Testis (tissue), 3 donors: Measurements from ENCODE around the gene FES. TPM values are rescaled to one million over a fixed set of nuclear protein-coding genes. Genes with fewer than 3 reads are reported as not detected.
"Not testable (repeated sequence)": the region's sequence is repeated elsewhere in the genome, so short reads cannot be mapped to it uniquely, and the experiment has no call there.

ENCODE experiments used
- DNase-seq: peaks from one replicate; pipeline ENCODE4 v3.0.0-alpha.2; 2019
- H3K27ac ChIP-seq, 2 donors: fragments of 200-600 bp; sonication (generic); one replicate each; pipeline ENCODE4 v1.5.1; 2019
- H3K27me3 ChIP-seq: fragments of 200-600 bp; sonication (generic); one replicate; pipeline ENCODE4 v1.5.1; 2019
- H3K36me3 ChIP-seq: fragments of 200-600 bp; sonication (generic); one replicate; pipeline ENCODE4 v1.5.1; 2017; ENCODE audit warnings: low read depth; ENCODE audit errors: missing control alignments
- H3K4me1 ChIP-seq: fragments of 200-600 bp; sonication (generic); one replicate; pipeline ENCODE4 v1.5.1; 2019
- H3K4me3 ChIP-seq, 2 donors: fragments of 200-600 bp; sonication (generic); one replicate each; pipeline ENCODE4 v1.5.1; 2017 to 2019
- H3K9me3 ChIP-seq: fragments of 200-600 bp; sonication (generic); one replicate; pipeline ENCODE4 v1.5.1; 2017
- POLR2A ChIP-seq: fragments of 450-650 bp; IDR thresholded peaks from one replicate; pipeline ENCODE4 v1.6.1; 2017; ENCODE audit warnings: antibody characterized with exemption, mild to moderate bottlenecking, moderate library complexity
- WGBS, 2 donors: methylation state at CpG; one replicate each; pipeline ENCODE4 v1.1.5; 2018; 5-methylcytosine and 5-hydroxymethylcytosine counted together
- intact Hi-C: fragments of 100-400 bp; cut with DNase I; formaldehyde crosslinking; loops from one replicate; pipeline ENCODE4 v1.15.1; 2023; ENCODE audit warnings: low total_unique reads
- polyA plus RNA-seq: library from polyadenylated mRNA; stranded (reverse); fragments of 350-450 nt; fragmentation: Illumina TruSeq; extraction: RNeasy Lipid Tissue Mini Kit (QIAGEN cat#74804); gene quantifications from one replicate; pipeline ENCODE4 v1.2.3, GENCODE V29; 2014; ENCODE audit warnings: low read depth, low replicate concordance; ENCODE audit not compliant: insufficient read depth
- total RNA-seq, 2 donors: library from RNA; depleted of rRNA; stranded (reverse); fragments of >200 nt; gene quantifications; one replicate each; pipeline ENCODE4 v1.2.3, GENCODE V29; 2016
- TF ChIP-seq, protein P1 (sequence below), 3 experiments: fragments of 450-650 bp in 2 of 3; fragments of 200-600 bp in 1 of 3; sonication (generic) in 1 of 3; IDR thresholded peaks; one replicate each; pipeline ENCODE4 v1.5.1; 2016 to 2019; ENCODE audit warnings: antibody characterized with exemption in 3 of 3, mild to moderate bottlenecking in 2 of 3, moderate library complexity in 1 of 3

Gene FES
- total and polyA plus RNA-seq, 3 donors from 2014 or later, result 14.4 to 23.1 (median 18.6) TPM

DNA sequence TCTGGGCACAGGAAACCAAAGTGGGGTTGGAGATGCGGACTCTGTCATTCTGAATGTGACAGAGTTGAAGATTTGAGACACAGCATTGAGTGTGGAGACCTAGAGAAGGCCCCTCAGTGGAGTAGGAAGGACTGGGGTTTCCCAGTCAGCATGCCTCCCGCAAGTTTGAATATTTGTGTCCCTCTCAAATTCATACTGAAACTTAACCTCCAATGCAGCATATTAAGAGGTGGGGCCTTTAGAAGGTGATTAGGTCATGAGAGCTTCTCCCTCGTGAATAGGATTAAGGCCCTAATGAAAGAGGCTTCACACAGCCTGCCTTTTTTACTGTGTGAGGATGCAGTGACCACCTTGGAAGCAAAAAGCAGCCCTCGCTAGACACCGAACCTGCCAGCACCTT lies 40.1 kb downstream of the FES start:
- Histone ChIP-seq H3K4me1 (no peaks in the 10 kb centered on the region), H3K36me3 (no peaks in the 10 kb centered on the region), H3K4me3 (no peak overlapping the region), H3K27me3 (no peaks in the 10 kb centered on the region), H3K27ac (no peak overlapping the region), H3K9me3 (no peaks in the 10 kb centered on the region)
- intact Hi-C loops, result no loop called here
- TF ChIP-seq, protein P1, sequence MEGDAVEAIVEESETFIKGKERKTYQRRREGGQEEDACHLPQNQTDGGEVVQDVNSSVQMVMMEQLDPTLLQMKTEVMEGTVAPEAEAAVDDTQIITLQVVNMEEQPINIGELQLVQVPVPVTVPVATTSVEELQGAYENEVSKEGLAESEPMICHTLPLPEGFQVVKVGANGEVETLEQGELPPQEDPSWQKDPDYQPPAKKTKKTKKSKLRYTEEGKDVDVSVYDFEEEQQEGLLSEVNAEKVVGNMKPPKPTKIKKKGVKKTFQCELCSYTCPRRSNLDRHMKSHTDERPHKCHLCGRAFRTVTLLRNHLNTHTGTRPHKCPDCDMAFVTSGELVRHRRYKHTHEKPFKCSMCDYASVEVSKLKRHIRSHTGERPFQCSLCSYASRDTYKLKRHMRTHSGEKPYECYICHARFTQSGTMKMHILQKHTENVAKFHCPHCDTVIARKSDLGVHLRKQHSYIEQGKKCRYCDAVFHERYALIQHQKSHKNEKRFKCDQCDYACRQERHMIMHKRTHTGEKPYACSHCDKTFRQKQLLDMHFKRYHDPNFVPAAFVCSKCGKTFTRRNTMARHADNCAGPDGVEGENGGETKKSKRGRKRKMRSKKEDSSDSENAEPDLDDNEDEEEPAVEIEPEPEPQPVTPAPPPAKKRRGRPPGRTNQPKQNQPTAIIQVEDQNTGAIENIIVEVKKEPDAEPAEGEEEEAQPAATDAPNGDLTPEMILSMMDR (IDR thresholded peaks at IDR 0.05), result no peak
- no peak for DNase-seq
- 95% methylated on average over 5 of the region's 5 CpGs for WGBS, 2 donors

DNA sequence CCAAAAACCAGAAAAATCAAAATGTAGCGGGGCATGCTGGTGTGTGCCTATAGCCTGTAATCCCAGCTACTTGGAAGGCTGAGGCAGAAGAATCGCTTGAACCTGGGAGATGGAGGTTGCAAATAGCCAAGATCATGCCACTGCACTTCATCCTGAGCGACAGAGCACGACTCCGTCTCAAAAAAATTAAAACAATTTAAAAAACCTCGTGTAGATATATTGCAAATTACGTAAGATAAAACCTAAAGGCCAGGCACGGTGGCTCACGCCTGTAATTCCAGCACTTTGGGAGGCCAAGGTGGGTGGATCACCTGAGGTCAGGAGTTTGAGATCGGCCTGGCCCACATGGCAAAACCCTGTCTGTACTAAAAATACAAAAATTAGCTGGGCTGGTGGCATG lies 42.5 kb downstream of the FES start:
- H3K27ac ChIP-seq, H3K4me3 ChIP-seq, H3K27me3 ChIP-seq, intact Hi-C loops, H3K9me3 ChIP-seq, DNase-seq, H3K36me3 ChIP-seq: not testable (repeated sequence)
- WGBS, 2 donors, result 86 to 93% methylated on average over 10 of the region's 10 CpGs
- H3K4me1 ChIP-seq, result peaks cover 14% of the 10 kb centered on the region

DNA sequence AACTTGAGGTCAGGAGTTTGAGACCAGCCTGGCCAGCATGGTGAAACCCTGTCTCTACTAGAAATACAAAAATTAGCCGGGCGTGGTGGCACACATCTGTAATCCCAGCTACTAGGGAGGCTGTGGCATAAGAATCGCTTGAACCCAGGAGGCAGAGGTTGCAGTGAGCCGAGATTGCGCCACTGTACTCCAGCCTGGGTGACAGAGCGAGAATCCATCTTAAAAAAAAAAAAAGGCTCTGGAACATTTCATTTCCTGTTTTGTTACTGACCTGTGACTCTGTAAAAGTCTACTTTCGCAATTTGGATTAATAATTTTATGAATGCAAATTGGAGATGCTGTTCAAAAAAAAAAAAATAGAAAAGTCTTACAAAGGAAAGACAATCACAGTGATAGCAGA lies 43.8 kb downstream of the FES start:
- peaks cover 22% of the 10 kb centered on the region for H3K4me1 ChIP-seq

DNA sequence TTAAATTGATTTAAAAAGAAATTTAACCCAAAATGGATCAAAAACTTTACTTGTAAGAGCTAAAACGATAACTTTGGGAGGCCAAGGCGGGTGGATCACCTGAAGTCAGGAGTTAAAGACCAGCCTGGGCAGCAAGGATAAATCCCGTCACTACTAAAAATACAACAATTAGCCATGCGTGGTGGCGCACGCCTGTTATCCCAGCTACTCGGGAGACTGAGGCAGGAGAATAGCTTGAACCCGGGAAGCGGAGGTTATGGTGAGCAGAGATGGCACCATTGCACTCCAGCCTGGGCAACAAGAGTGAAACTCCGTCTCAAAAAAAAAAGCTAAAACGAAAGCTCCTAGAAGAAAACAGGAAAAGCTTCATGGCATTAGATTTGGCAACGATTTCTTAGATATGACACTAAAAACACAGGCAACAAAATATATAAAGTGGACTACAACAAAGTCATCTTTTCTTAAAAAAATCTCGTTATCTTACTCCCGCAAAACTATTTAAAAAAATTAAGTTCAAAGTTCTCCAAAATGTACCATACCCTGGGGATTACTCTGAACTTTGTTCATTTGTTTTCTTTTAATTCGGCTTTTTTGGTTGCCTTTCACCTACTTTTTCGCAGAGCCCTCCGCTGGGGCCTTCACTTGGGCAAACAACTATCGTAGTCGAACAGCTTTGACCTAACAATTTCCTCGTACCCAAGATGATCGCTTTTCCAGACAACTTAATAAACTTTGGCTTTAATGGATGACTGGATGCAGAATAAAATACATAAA lies 45.1 kb downstream of the FES start:
- no peak for DNase-seq
- Histone ChIP-seq H3K36me3 (no peaks in the 10 kb centered on the region), H3K9me3 (no peaks in the 10 kb centered on the region), H3K27me3 (no peaks in the 10 kb centered on the region), H3K27ac (peak overlapping the region; percentile 87 to 88), H3K4me1 (peaks cover 28% of the 10 kb centered on the region), H3K4me3 (peak overlapping the region; percentile 66 to 79)
- WGBS, 2 donors, result 31 to 43% methylated on average over 21 of the region's 21 CpGs
- TF ChIP-seq, protein P1 (IDR thresholded peaks at IDR 0.05), result no peak
- no peak for TF ChIP-seq POLR2A
- intact Hi-C loops, result no loop called here

More for the DNA sequence above, 43.8 kb downstream of the FES start:
- H3K4me3 ChIP-seq, H3K27me3 ChIP-seq, DNase-seq, intact Hi-C loops, H3K27ac ChIP-seq, H3K9me3 ChIP-seq, H3K36me3 ChIP-seq: not testable (repeated sequence)
- 88 to 94% methylated on average over 7 of the region's 7 CpGs for WGBS, 2 donors

DNA sequence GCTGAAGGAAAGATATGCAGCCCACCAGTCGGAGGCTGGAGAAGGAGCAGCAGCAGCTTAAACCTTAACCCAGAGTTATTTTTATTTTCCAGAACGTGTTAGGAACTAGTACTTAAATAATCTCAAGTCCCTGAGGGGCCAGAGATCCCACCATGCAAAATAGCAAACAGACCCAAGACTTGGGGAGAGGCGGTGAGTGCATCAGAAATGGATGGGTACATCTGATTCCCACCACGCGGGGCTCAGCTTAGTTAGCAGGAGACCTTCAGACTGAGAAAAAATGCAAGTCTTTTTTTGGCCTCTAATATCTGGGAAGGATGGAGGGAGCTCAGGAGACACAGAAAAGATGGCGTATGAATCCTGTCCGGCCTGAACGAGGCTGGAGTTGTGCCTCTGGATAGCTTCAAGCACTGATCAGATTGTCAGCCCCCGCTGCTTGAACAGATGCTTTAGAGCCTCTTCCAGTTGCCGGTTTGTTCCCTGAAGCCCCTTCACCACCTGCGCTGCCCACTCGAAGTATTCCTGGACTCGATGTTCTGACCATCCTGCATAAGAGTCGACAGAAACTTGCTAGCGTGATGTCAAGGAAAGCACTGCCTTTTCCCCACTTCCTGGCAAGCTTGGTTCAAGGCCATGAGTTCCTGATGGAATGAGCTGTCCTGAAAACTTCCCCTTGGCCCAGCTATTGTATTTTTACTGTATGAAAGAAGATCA lies 46.7 kb downstream of the FES start:
- intact Hi-C loops, result no loop called here
- H3K4me1 ChIP-seq, result peaks cover 38% of the 10 kb centered on the region
- H3K9me3 ChIP-seq, result no peaks in the 10 kb centered on the region
- WGBS, 2 donors, result 13 to 25% methylated on average over 14 to 15 of the region's 15 CpGs
- no peaks in the 10 kb centered on the region for H3K27me3 ChIP-seq
- H3K4me3 ChIP-seq, result peak overlapping the region; percentile 66 to 79
- peak overlapping the region; percentile 87 to 88 for H3K27ac ChIP-seq
- no peaks in the 10 kb centered on the region for H3K36me3 ChIP-seq
- DNase-seq, result peak; percentile 42
- TF ChIP-seq, protein P1 (IDR thresholded peaks at IDR 0.05), result no peak
- TF ChIP-seq POLR2A, result no peak
